ENCODE results near the gene OR14I1.
"Not testable (repeated sequence)": the region's sequence is repeated elsewhere in the genome, so short reads cannot be mapped to it uniquely, and the experiment has no call there.

OR14I1 gene

DNA sequence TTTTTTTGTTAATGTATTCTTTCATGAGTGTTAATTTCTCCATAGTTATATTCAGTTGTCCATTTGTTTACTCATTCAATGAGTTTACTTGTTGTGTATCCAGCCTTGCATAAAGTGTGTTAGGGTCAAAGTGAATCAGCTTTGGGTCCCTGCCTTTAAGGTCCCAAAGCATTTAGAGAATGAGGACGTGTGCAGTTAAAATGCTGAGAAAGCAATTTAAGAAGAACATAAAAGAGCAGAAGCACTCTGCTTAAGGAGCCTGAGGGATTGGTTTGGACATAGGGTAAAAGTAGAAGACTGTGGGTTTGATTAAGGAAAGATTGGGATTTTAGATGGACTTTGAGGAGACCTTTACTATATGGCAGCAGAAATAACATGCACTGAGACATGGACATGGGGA, 3.5 kb downstream of the OR14I1 start:
- H3K4me1 Mint-ChIP-seq (ENCODE audit: low read depth): peaks cover 4% of the 10 kb centered on the region
- no peaks in the 10 kb centered on the region for H3K9me3 Mint-ChIP-seq
- peaks cover 8% of the 10 kb centered on the region for H3K27me3 Mint-ChIP-seq
- no peaks in the 10 kb centered on the region for H3K36me3 Mint-ChIP-seq (ENCODE audit: low read depth)
- no peak overlapping the region for H3K27ac Mint-ChIP-seq
- no peak overlapping the region for H3K4me3 Mint-ChIP-seq

DNA sequence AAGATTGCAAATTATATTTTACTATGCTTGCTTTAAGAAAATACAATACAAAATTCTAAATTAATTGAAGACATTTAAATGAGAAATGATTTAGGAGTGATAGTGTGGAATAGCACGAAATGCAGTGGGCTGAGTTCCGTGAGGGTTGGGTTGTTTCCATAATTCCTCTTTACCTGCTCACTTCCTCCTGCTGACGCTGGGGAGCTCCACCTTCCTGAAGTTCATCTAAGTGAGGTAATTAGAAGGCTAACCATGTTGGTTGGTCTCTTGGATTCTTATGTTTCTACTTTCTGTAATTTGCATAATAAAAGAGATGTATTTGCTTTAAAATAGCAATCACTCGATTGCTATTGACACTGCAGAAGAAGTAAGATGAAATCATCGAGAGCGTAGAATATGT, 4.7 kb downstream of the OR14I1 start:
- no peak overlapping the region for H3K27ac Mint-ChIP-seq
- H3K4me3 Mint-ChIP-seq: no peak overlapping the region
- H3K36me3 Mint-ChIP-seq (ENCODE audit: low read depth): no peaks in the 10 kb centered on the region
- H3K4me1 Mint-ChIP-seq (ENCODE audit: low read depth): peaks cover 4% of the 10 kb centered on the region
- no peaks in the 10 kb centered on the region for H3K9me3 Mint-ChIP-seq
- peaks cover 8% of the 10 kb centered on the region for H3K27me3 Mint-ChIP-seq

DNA sequence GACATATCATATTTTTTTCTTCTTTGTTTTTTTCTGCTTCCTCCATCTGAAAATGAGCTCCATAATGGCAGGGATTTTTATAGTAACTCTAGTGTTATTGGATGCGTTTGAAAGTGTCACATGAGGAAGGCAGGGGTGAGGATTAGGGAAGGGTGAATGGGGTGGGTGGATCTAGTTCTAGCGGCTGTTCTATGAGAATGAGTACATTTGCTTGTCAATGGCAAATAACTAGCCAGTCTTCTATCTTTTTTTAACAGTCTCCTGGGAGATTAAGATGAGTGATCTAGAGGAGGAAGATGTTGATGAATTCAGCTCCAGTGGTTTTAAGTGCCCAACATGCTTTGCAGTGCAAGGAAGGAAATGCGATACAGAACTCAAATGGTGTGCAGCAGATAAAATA, 5.8 kb downstream of the OR14I1 start:
- Mint-ChIP-seq H3K36me3 (ENCODE audit: low read depth) (no peaks in the 10 kb centered on the region), H3K4me1 (ENCODE audit: low read depth) (peaks cover 4% of the 10 kb centered on the region), H3K4me3 (no peak overlapping the region), H3K27ac (peak overlapping the region; percentile 38), H3K27me3 (peaks cover 11% of the 10 kb centered on the region), H3K9me3 (peaks cover 5% of the 10 kb centered on the region)

DNA sequence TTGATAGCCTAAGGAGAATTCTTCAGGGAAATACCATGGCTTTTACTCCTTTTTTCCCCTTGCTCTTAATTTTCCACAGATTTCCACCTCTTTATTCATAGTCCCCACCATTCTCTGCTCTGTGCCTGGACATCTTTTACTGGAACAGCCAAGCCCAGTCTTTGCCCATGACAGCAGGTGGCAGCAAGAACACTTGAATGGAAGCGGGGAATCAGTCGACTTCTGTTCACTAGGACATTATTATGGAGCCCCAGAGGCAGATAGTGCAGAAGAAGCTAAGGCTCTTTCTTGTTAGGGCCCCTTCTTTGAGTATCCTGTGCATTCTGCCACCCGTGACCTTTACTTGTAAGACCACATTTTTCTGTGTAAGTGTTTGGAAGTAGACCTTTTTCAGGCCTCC, 6.3 kb downstream of the OR14I1 start:
- H3K36me3 Mint-ChIP-seq (ENCODE audit: low read depth): no peaks in the 10 kb centered on the region
- no peak overlapping the region for H3K27ac Mint-ChIP-seq
- H3K27me3 Mint-ChIP-seq: peaks cover 11% of the 10 kb centered on the region

DNA sequence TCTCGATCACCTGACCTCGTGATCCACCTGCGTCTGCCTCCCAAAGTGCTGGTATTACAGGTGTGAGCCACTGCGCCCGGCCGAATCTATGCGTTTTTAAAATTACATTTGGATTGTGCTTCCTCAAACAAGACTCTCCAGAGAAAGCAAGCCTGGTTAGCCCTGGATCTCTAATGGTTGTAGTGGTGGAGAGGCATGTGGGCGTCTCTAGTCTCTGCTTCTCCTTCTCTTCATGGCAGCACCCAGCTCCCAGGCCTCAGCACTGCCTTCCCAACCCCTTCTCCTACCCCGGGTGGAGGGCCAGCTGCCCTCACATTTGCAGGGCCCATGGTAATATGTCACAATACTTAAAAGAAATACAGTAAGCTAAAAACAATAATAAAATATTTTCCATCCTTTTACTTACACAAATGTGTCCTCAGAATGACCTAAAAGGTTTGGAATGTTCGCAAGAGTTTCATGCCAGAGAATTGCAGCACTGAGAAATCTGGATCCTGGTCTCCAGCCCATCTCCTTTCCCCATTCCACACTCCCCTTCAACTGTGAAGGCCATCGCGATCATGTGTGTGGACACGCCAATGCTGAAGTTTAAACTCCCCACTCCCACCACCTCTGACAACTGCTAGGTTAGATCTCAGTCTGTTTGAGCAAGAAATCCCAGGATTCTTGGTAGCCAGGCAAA, 7.0 kb downstream of the OR14I1 start:
- Mint-ChIP-seq H3K36me3 (ENCODE audit: low read depth) (no peaks in the 10 kb centered on the region), H3K27ac (no peak overlapping the region), H3K9me3 (peaks cover 5% of the 10 kb centered on the region), H3K4me3 (no peak overlapping the region), H3K4me1 (ENCODE audit: low read depth) (peaks cover 4% of the 10 kb centered on the region), H3K27me3 (peaks cover 11% of the 10 kb centered on the region)

More for the DNA sequence above, 6.3 kb downstream of the OR14I1 start:
- Mint-ChIP-seq H3K9me3 (peaks cover 5% of the 10 kb centered on the region), H3K4me1 (ENCODE audit: low read depth) (peaks cover 4% of the 10 kb centered on the region), H3K4me3 (no peak overlapping the region)

DNA sequence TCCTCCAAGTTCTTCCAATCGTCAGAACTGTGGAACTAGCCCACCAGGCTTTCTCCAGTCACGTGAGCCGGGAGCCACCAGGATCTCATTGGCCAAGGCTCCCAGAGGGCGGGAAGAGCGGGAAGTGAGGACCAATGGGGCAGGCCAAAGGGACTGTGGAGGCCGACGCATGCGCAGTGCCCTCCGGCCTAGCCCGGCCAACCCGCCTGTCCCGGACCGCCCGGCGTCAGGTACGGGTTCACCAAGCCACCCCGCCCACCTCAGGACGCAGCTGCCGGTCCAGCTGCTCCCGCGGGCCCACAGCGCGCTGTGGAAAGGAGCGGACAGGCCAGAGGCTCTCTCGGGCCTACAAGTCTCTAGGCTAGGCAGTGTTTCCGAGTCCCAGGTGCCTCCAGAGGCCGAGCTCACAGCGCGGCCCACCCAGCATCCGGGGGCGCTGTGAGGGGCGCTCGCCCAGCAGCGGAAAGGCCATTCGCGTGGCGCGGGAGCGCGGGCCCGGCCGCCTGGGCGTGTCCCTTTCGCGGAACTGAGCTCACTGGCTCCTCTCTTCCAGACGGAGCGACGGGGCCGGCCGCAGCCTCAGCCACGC, 10.9 kb downstream of the OR14I1 start:
- H3K36me3 Mint-ChIP-seq (ENCODE audit: low read depth): no peaks in the 10 kb centered on the region

DNA sequence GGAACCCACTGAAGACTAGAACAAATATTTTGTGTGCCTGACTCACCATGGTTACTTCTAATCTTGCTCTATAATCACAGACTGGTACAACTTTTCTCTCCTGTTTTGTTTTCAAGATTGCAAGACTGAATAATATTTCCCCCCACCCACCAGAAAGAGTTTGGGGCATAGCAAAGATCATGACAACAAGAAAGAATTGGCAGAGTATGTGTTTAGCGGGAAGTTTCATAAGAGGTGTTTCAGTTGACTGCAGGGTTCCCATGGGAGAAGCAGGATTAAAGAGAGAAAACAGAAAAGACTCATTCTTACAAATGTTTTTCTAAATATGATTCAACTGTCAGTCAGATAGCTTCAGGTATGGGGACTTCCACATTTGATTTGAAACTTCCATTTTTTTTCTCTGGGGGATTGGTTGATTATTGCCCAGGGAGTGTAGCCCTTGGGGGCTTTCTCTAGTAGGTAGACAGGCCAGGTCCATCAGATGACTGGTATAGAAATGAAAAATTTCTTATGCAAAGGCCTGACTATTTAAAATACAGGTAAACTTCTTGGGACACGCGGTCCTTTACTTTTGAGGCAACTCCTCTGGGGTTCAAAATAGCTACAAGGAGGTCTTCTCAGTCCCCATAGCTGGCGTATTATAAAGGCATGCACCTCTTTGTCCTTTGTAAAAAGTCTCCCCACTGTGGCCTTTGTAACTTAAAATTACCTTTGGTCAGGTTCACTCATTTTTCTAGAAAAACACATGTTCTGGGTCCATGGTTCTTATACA, 13.9 kb downstream of the OR14I1 start:
- peaks cover 13% of the 10 kb centered on the region for H3K9me3 Mint-ChIP-seq
- H3K27me3 Mint-ChIP-seq: peaks cover 8% of the 10 kb centered on the region
- H3K4me1 Mint-ChIP-seq (ENCODE audit: low read depth): no peaks in the 10 kb centered on the region
- H3K27ac Mint-ChIP-seq: no peak overlapping the region
- H3K36me3 Mint-ChIP-seq (ENCODE audit: low read depth): no peaks in the 10 kb centered on the region
- no peak overlapping the region for H3K4me3 Mint-ChIP-seq

More for the DNA sequence above, 10.9 kb downstream of the OR14I1 start:
- no peak overlapping the region for H3K27ac Mint-ChIP-seq
- H3K4me3 Mint-ChIP-seq: no peak overlapping the region
- H3K4me1 Mint-ChIP-seq (ENCODE audit: low read depth): peaks cover 2% of the 10 kb centered on the region
- H3K27me3 Mint-ChIP-seq: peaks cover 5% of the 10 kb centered on the region
- peaks cover 13% of the 10 kb centered on the region for H3K9me3 Mint-ChIP-seq

DNA sequence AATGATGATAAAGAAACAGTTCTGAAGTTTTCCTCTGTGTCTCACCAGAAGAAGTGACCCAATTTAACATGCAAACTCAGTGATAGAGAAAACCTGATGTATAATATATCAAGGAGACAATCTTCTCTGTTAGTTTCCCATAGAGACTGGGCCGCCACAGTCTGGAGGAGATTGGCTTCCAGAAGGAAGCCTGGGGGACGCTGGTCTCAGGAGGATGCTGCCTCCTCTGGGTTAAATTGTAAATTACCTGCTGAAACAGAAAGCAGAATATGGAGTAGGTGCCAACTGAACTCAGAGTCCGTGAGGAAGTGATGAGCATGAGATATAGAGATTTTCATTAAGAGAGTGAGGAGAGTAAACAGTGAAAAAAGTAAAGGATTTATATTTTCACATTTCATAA, 15.8 kb downstream of the OR14I1 start:
- Mint-ChIP-seq H3K4me3 (no peak overlapping the region), H3K27ac (no peak overlapping the region), H3K27me3 (peaks cover 6% of the 10 kb centered on the region), H3K4me1 (ENCODE audit: low read depth) (no peaks in the 10 kb centered on the region), H3K9me3 (peaks cover 8% of the 10 kb centered on the region), H3K36me3 (ENCODE audit: low read depth) (no peaks in the 10 kb centered on the region)

DNA sequence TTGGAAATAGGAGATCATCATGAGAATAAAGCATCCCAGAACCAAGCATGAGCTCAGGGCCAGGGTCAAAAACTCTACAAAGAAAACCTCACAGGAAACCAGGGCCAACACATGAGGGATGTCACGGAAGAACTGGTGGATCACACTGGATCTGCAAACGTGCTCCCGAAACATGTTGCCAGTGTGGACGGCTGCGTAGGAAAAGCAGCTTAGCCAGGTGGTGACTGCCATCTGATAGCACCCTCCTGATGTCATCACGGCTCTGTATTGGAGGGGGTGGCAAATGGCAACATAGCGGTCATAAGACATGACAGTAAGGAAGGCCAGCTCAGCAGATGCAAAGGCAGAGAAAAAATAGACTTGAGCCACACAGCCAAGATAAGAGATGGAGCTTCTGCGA, 20.9 kb downstream of the OR14I1 start:
- H3K27me3 Mint-ChIP-seq: peaks cover 9% of the 10 kb centered on the region
- no peaks in the 10 kb centered on the region for H3K4me1 Mint-ChIP-seq (ENCODE audit: low read depth)
- no peaks in the 10 kb centered on the region for H3K9me3 Mint-ChIP-seq
- H3K36me3 Mint-ChIP-seq (ENCODE audit: low read depth): no peaks in the 10 kb centered on the region
- no peak overlapping the region for H3K4me3 Mint-ChIP-seq
- no peak overlapping the region for H3K27ac Mint-ChIP-seq

DNA sequence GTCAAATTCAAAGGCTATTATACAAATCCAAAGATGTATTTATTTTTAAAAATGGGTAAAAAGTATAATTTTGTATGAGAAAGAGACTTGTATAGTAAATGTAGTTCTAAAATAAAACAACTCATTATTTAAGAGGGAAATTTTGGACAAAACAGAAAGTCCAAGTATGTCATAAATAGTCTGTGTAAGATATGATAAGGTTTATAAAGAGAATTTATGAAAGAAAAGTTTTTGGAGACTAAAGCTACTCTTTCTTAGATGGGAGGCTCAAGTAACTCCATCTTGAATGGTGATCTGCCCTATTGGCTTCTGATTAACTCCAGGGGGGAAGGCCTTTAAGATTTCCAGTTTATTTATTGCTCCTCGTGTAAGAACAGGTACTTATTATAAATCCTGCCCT, 32.6 kb downstream of the OR14I1 start:
- Mint-ChIP-seq H3K36me3 (ENCODE audit: low read depth) (no peaks in the 10 kb centered on the region), H3K9me3 (peaks cover 6% of the 10 kb centered on the region), H3K4me1 (ENCODE audit: low read depth) (no peaks in the 10 kb centered on the region), H3K27ac (no peak overlapping the region), H3K4me3 (no peak overlapping the region), H3K27me3 (no peaks in the 10 kb centered on the region)

DNA sequence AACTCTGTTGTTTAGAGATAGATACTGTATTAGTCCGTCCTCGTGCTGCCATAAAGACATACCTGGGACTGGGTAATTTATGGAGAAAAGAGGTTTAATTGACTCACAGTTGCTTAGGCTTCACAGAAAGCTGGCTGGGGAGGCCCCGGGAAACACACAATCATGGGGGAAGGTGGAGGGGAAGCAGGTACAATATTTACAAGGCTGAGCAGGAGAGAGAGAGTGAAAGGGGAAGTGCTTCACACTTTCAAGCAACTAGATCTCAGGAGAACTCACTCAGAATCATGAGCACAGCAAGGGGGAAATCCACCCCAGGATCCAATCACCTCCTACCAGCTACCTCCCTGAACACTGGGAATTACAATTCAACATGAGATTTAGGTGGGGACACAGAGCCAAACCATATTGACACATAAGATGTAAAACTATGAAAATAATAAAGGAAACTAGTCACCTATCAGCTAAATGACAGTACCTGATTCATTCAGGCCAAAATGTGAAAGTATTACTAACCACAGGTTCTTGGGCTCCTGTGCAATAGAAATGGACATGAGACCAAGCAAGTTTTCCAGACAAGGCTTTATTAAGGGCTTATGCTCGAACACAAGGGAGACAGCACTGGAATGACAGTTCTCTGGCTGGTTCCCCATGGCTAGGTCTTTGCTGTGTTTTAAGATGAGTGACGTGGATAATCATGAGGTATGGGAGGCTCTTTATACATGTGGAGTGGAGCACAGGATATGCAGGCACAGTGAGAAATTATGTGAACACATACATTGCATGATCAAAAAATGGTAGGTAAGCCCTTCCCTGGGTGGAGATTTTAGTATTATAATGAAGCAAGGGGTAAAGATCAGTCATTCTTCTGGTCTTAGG, 38.9 kb downstream of the OR14I1 start:
- not testable (repeated sequence) for H3K4me3 Mint-ChIP-seq; H3K27ac Mint-ChIP-seq; H3K4me1 Mint-ChIP-seq (ENCODE audit: low read depth); H3K9me3 Mint-ChIP-seq; H3K36me3 Mint-ChIP-seq (ENCODE audit: low read depth); H3K27me3 Mint-ChIP-seq

DNA sequence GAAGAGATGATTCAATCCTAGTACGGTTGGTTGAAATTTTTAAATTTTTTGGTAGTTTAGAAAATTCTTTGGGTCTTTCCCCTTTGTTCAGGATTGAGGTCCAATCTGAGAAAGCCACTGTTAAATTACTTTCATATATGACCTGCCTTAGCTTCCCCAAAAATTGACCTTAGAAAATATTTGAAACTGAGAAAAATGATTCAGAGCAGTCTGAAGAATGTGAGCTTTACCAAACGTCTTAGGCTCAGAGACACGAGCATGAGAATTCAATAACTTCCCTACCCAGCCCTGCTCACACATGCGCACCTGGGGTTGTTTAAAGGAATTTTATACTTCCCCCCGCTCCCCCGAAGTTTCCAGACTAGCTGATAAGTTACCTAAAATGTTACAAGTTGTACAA, 45.8 kb downstream of the OR14I1 start:
- H3K4me1 Mint-ChIP-seq (ENCODE audit: low read depth); H3K27me3 Mint-ChIP-seq; H3K36me3 Mint-ChIP-seq (ENCODE audit: low read depth); H3K4me3 Mint-ChIP-seq; H3K9me3 Mint-ChIP-seq; H3K27ac Mint-ChIP-seq: not testable (repeated sequence)

DNA sequence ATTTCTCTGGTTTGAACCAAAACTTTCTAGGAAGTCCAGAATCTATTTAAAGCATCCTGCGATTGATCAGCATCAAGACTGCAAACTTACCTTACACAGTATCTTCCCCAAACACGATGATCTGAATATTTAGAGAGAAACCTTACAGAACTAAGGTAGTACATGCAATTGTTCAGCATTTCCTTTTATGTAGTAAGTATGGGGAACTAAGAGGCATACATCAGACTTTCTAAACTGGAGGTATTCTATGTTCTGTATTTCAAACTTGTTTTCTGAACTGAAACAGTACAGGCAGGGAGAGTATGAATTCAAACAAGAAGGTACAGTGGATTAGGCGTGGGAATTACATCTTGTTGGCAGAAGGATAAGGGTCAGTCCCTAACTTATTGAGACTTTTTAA, 47.2 kb downstream of the OR14I1 start, which contains the start of gene OR2T27:
Gene OR2T27 (minus strand): TSS at position 175 of the 400 bp plus-strand sequence. CDS start 4,644 bp downstream, outside the sequence.
- not testable (repeated sequence) for H3K36me3 Mint-ChIP-seq (ENCODE audit: low read depth); H3K27me3 Mint-ChIP-seq; H3K4me1 Mint-ChIP-seq (ENCODE audit: low read depth); H3K27ac Mint-ChIP-seq; H3K9me3 Mint-ChIP-seq; H3K4me3 Mint-ChIP-seq
